ENCODE results near the gene MAN2B1.
"Not testable (repeated sequence)": the region's sequence is repeated elsewhere in the genome, so short reads cannot be mapped to it uniquely, and the experiment has no call there.

MAN2B1 gene

DNA sequence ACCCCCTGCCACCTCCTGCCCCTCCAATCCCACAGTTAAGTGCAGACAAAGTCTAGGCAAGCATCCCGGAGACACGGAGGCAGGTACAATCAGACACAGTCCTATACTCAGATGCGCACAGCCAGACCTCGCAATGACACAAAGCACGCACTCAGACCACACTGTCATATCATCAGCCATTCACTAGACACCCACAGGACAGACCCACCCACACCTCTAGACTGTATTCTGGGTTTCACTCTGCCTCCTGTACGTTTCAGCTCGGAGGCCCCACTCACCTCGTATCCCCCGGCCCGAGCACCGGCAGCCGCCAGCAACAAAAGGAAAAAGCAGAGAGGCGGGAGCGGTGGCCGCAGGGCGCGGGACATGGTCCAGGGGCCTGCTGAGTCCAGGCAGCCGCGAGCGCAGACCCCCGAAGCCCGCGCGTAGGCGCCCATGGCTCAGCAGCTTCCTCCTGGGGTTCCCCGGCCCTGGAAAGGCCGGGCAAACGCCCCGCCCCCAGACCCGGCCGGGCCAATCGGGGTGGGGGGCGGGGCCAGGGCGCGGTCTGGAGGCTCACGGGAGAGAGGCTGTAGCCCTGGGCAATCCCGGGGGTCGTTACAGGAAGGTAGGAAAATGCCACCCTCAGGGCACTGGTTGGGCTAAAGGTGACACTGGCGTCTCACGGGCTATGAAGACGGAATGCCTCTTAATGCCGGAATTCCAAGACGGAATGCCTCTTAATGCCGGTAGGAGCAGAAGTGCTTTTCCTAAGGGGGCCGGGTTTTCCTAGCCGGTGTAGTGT lies at the start of gene MAN2B1, which contains the start of gene WDR83:
MAN2B1 (minus strand) TSS at position 478 of the 784 bp plus-strand sequence; CDS start at position 437, 41 bp downstream.
WDR83 (plus strand) TSS at position 543 of the 784 bp plus-strand sequence. CDS start 2,984 bp downstream, outside the sequence.
- DNase-seq (ENCODE audit: low spot score) = peak; percentile 74

DNA sequence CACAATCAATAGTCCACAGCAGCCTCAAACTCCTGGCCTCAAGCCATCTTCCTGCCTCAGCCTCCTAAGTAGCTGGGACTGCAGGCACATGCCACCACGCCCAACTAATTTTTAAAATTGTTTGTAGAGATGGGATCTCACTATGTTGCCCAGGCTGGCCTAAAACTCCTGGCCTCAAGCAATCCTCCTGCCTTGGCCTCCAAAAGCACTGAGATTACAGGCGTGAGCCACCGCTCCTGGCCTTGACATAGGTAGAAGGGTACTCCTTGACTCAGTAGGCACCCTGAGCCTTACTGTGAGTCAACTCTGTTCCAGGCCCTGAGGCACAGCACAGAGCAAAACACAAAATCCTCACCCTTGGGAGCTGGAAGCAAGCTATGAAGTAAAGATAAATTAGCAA lies 49.4 kb upstream of the MAN2B1 start:
- no peak for DNase-seq (ENCODE audit: low spot score)

DNA sequence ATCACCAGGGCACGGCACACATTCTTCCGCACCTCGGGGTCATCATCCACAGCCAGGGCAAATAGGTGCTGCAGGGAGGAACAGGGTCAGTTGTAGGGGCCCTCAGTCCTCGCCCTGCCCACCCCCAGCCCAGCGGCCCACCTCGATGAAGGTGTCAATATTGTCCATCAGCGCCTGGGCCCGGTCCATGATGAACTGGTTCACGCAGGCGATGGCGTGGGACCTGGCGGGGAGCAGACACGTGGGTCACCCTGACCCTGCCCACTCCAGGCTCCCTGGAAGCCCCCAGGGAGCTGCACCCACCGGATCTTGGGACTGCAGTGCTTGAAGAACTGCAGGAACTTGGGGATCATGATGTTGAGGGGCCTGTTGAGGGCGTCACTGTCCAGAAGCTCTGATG lies 48.6 kb upstream of the MAN2B1 start:
- DNase-seq (ENCODE audit: low spot score) = no peak

DNA sequence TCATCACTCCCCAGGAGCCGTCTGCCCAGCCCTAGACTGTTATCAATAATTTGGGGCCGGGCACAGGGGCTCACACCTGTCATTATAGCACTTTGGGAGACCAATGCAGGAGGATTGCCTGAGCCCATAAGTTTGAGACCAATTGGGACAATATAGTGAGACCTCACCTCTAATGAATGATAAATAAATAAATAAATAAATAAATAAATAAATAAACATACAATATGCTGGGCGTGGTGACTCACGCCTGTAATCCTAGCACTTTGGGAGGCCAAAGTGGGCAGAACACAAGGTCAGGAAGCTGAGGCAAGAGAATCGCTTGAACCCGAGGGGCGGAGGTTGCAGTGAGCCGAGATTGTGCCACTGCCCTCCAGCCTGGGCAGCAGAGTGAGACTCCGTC lies 46.8 kb upstream of the MAN2B1 start:
- not testable (repeated sequence) for DNase-seq (ENCODE audit: low spot score)

DNA sequence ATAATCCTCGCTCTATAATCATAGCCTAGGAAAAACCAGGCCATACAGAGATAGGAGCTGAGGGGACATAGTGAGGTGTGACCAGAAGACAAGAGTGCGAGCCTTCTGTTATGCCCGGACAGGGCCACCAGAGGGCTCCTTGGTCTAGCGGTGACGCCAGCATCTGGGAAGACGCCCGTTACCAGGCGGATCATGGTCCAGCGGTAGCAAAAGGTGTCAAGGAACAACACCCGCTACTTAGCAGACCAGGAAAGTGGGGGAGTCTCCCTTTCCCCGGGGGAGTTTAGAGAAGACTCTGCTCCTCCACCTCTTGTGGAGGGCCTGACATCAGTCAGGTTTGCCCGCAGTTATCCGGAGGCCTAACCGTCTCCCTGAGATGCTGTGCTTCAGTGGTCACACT lies 45.5 kb upstream of the MAN2B1 start:
- DNase-seq (ENCODE audit: low spot score) = not testable (repeated sequence)

DNA sequence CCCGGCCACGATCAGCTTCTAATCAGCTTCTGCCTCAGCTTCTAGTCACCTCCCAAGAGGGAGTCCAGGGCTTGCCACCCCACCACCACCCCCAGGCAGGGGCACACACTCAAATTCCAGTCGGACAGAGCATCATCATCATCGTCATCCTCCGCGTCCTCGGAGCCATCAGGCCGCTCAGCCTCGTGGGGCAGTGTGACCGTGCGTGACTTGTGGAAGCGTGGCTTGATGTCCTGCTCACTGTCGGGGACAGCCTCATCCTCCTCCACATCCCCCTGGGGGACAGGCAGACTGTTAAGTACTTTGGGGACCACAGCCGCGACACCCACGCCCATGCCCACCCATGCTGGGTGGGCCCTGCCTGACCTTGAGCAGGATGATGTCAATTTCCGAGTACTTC lies 44.6 kb upstream of the MAN2B1 start:
- DNase-seq (ENCODE audit: low spot score) = no peak

DNA sequence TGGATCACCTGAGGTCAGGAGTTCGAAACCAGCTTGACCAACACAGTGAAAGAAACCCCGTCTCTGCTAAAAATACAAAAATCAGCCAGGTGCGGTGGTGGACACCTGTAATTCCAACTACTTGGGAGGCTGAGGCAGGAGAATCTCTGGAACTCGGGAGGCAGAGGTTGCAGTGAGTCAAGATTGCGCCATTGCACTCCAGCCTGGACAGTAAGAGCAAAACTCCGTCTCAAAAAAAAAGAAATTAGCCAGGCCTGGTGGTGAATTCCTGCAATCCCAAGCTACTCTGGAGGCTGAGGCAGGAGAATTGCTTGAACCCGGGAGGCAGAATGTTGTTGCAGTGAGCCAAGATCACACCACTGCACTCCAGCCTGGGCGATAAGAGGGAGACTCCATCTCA lies 42.1 kb upstream of the MAN2B1 start:
- DNase-seq (ENCODE audit: low spot score) = no peak

DNA sequence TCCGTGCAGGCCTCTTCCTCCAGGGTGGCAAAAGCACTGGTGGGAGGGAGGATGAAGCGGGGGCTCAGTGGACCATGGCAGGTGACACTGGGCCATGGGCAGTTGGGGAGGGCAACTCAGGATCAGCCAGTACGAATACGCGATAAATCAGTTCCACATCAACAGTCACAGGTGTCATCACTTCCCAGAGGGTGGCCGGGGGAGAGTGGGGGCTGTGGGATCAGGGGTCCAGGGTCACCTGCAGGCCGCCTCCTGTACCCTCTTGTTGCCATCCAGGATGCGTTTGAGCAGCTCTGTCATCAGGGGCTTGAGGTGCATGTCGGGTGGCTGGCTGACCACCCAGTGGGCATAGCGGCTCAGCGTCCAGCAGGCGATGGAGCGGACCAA lies 39.8 kb upstream of the MAN2B1 start:
- no peak for DNase-seq (ENCODE audit: low spot score)

DNA sequence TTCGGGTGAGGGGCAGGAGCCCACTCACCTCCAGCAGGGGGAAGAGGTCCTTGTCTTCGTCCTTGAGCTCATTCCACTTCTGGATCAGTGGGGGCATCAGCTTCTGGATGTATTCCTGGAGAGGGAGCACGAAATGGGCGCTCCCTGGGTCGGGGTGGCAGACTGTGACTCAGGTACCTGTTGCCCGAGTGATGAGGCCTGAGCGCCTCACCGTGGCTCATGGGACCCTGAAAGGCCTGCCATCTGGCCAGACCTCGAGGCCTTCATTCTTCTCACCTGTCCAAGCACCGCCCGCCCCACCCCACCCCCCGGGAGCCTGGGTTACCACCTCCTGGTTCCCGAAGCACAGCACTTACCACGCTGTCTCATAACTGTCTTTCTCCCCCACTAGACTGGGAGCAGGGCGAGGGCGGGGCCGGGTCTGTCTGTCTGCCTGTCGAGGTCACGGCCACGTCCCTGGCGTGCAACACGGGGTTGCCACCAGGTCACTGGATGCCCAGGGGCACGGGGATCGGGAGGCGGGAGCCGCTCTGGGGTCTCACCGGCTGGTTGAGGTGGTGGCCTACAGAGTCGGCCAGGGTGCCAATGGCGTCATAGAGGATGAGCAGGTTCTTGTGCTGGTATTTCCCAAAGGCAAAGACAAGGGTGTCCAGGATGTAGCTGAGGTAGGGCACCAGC lies 39.3 kb upstream of the MAN2B1 start:
- no peak for DNase-seq (ENCODE audit: low spot score)

DNA sequence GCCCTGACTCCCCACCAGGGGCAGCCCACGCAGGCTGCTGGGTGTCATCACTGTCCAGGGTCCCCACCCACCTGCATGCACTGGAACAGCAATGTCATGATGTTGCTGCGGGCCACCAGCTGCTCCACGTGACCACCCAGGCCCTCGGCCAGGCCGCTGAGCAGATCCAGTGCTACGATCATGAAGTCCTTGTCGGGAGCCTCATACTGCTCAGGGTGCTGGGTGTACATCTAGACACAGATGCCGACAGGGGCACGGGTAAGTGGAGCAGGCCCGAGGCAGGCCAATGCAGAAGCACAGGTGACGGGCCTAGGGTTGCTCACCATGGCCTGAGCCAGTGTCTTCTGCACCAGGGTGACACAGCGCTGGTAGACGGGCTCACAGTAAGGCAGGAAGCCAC lies 38.6 kb upstream of the MAN2B1 start:
- no peak for DNase-seq (ENCODE audit: low spot score)

DNA sequence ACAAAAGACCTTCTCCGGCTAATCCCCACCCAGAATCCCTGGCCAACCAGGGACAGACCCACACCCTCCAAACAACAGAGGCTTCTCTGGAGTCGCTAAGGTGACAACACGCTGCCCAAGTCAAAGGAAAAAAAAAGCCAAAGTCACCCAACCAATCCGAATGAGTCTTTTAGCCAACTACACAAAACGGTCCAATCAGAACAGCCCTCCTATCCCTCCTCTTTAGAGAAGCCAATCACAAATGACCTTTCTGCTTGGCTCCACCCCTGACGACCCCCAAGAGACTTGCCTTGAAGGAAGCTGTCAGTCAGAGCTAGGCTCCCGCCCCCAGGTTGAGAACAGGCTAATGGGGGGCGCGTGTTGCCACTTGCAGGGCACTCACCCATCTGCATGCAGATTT lies 36.5 kb upstream of the MAN2B1 start:
- DNase-seq (ENCODE audit: low spot score) = no peak

DNA sequence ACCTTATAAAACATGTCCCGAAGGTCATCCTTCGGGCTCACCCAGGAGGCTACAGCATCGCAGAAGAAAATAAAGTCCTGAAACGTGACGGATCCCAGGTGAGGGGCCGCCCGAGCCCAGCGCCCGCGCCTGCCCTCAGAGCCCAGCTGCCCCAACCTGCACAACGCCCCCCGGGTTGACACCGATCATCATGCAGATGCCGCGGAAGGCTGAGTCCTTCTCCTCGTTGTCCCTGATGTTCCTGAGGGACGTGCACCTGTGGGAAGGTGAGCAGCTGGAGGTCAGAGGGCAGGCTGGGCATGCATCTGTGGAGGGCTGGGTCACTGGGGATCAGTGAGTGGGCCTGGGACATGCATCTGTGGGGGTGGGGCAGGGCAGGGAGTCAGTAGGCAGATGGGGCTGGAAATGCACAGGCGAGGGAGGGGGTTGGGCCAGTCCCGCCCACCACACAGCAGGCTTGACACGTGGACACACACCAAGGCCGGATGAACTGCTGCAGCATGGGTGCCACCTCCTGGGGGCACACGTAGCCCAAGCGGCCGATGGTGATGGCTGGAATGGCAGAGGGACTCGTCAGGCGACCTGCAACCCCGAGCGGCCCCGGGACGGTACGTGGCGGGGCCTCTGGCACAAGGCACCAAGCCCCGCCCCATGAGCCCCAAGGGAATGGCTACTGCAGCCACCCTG lies 35.2 kb upstream of the MAN2B1 start:
- no peak for DNase-seq (ENCODE audit: low spot score)

DNA sequence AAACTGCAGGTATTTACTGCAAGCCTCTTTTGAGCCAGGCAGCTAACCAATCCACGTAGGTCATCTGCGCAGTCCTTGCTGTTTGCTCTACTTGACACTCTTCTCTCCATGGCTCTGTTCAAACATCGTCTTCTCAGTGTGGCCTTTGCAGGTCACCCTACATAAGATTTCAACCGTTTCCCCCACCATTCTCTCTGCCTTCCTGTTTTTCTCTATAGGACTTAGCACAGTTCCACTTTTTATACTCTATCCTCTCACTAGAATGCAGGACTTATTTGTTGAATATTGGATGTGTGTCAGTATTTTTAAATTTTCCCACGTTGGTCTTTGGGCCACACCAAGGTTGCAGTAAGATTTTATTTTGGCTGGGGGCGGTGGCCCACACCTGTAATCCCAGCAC lies 31.6 kb upstream of the MAN2B1 start:
- DNase-seq (ENCODE audit: low spot score) = no peak

DNA sequence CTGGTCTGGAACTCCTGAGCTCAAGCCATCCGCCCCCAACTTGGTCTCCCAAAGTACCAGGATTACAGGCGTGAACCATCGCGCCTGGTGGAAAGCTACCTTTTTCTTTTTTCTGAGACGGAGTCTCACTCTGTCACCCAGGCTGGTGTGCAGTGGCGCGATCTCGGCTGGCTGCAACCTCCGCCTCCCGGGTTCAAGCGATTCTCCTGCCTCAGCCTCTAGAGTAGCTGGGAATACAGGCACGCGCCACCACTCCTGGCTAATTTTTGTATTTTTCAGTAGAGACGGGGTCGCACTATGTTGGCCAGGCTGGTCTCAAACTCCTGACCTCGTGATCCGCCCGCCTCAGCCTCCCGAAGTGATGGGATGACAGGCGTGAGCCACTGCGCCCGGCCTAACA lies 30.9 kb upstream of the MAN2B1 start:
- not testable (repeated sequence) for DNase-seq (ENCODE audit: low spot score)

DNA sequence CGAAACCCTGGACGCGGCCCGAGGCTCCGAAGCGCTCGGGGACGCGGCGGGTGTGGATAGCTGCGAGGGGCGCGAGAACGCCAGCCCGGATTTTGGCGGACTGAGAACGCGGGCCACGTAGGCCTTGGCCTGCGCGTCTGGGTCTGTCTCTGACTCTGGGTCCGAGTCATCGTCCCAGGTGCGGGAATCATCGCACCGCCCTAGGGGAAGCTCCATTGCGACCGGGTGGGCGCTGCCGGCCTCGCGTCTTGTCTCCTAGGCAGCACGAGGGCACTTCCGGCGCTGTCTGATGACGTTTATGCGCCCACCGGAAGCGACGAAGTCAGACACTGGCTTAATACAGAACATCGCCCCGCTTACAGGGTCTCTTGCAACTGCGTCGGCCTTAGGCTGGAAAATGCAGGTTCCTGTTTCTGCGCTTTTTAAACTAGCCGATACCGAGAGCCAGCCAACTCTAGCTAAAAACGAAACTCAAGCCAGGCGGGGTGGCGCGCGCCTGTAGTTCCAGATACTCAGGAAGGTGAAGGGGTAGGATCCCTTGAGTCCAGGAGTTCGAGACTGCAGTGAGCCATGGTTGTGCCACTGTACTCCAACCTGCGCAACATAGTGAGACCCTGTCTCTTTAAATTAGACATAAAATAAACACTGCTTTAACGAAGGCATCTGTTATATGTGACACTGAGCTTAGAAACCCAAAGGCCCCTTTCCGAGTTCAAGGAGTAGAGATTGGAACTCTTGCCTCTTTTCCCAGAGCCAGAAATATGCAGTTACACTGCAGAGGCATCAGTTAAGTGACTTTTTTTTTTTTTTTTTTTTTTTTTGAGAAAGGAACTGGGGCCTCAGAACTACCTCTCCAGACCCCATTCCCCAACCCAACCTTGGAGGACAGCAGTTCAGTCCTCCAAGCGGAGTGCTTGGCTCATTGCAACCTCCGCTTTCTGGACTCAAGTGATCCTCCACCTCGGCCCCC lies 30.1 kb upstream of the MAN2B1 start, which contains the start of gene FBXW9:
FBXW9 (minus strand) TSS at position 266 of the 970 bp plus-strand sequence; CDS start at position 216, 50 bp downstream.
- DNase-seq (ENCODE audit: low spot score) = peak; percentile 96

DNA sequence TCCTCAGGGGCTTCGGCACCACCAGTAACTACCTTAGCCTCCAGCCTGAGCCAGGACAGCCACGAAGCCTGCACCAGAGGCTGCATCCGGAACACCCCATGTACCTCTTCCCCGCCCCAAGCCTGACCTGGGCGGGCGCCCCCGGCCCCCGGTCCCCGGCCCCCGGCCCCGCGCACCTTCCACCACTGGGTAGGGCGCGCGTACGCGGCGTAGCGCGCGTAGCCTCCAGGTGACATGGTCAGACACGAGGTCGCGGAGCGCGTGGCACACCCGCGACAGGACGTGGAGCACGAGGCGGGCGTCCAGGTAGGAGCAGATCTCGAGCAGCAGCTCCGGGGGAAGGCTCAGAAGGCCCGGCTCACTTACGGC lies 29.4 kb upstream of the MAN2B1 start:
- DNase-seq (ENCODE audit: low spot score) = no peak

DNA sequence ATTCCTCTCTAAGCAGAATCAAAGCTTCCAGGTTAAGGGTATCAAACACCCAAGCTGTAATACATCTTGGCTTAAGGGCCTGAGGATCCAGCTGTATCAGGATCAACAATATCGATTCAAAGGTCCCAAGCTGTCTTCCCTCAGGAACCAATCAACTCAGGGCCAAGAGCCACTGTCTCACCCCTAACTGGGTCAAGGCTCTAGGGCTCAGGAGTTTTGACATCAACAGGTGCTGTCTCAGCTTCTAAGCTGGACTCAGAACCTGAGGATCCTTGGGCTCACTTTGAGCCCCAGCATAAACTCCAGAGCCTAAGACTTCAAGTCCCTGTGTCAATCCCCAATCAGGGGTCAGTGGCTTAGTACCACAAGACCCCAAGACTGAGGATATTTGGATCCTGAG lies 29.0 kb upstream of the MAN2B1 start:
- DNase-seq (ENCODE audit: low spot score) = no peak

DNA sequence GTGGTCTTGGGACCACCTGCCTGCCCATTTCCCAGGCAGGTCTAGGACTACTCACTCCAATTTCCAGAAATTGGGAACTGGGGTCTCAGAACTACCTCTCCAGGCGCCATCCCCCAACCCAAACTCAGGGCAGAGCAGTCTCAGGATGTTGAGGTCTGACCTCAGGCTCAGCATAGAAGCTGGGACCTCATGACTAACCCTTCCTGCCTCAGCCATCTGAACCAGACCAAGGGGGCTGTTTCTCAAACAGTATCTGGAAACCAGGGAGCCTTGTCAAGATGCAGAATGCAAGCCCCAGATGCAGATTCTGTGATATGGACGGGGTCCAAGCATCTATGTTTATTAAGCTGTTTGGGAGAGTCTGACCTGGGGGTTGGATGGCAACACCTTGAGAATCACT lies 28.6 kb upstream of the MAN2B1 start:
- no peak for DNase-seq (ENCODE audit: low spot score)

DNA sequence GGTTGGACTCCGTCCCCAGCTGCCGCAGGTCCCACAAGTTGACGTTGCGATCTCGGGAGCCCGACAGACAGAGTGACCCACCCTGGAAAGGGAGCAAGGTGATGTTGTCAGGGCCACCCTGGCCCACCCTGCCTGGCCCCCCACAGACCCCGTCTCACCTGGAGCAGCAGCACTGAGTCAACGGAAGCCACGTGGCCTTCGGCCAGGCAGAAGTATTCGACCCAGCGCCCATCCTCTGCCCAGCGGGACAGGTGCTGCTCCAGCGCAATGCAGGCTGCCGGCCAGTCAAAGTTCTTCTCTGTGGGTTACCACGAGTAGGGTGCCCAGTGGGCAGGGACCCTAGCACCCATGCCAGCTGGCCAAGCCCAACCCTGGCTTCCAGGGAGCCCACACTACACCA lies 28.1 kb upstream of the MAN2B1 start:
- DNase-seq (ENCODE audit: low spot score) = no peak

DNA sequence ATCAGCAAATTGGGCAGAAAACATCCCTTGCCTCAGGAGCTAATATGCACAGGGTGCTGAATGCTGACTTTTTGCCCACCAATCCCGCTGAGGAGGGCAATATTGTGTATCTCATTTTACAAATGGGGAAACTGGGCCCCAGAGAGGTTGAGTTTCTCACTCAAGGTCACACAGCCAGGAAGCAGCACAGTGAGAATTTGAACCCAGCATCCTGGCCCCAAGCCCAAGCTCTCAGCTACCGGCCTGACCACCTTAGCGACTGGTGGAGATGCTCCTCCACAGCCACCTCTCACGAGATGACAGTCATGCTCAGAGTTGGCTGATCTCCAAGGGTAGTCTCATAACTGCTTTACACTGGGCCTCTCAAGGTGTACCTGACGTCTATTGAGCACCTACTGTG lies 26.4 kb upstream of the MAN2B1 start:
- no peak for DNase-seq (ENCODE audit: low spot score)

DNA sequence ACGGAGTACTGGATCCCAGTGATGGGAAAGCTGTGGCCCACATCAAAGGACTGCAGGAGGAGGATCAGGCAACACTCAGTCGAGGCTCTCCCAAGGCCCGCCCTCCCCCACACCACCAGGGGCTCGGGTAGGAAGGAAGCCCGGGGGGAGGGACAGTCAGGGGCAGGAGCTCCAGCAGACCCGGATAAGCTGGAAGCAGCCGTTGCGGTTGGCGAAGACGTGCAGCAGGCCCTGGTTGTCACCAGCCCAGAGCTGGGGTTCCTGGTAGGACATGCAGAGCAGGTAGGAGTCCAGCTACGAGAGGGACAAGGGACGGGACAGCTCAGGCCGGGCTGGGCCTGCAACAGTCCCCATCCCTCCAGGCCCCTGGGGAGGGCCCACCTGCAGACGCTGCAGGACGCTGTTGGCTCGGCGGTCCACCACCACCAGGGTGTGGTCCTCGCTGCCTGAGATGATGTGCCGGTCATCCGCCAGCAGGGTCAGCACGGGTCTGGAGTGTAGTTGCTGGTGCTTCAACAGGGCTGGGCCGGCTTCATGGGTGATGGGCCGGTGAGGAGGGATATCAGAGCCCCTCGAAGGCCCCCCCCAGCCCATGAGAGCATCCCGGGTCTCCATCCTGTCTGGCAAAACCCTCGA lies 23.2 kb upstream of the MAN2B1 start:
- no peak for DNase-seq (ENCODE audit: low spot score)
